ENCODE measurements around the gene MFSD2A.
"Not testable (repeated sequence)": the region's sequence is repeated elsewhere in the genome, so short reads cannot be mapped to it uniquely, and the experiment has no call there.

Gene MFSD2A

GRCh38 chr1:39969048-39969447, 14.1 kb downstream of the MFSD2A start:
- no peak for DNase-seq

GRCh38 chr1:39969531-39970270, 14.8 kb downstream of the MFSD2A start:
- no peak for DNase-seq

GRCh38 chr1:39970274-39970673, 15.3 kb downstream of the MFSD2A start:
- DNase-seq = no peak

- DNase-seq = no peak
Measured at GRCh38 chr1:39971138-39971537, 16.2 kb downstream of the MFSD2A start.

GRCh38 chr1:39973503-39974135, 18.7 kb downstream of the MFSD2A start:
- peak; percentile 67 for DNase-seq

GRCh38 chr1:39976732-39977131, 21.8 kb downstream of the MFSD2A start:
- DNase-seq = no peak

- DNase-seq = no peak
Measured at GRCh38 chr1:39977202-39977601, 22.3 kb downstream of the MFSD2A start.

GRCh38 chr1:39979654-39980053, 24.7 kb downstream of the MFSD2A start:
- no peak for DNase-seq

GRCh38 chr1:39980555-39981313, 25.8 kb downstream of the MFSD2A start:
- DNase-seq = no peak

- no peak for DNase-seq
Measured at GRCh38 chr1:39981385-39981784, 26.4 kb downstream of the MFSD2A start.

- peak; percentile 75 for DNase-seq
Measured at GRCh38 chr1:39981945-39982344, 27.0 kb downstream of the MFSD2A start.

GRCh38 chr1:39984480-39984879, 29.5 kb downstream of the MFSD2A start:
- DNase-seq = not testable (repeated sequence)

- no peak for DNase-seq
Measured at GRCh38 chr1:39984951-39985350, 30.0 kb downstream of the MFSD2A start.

- no peak for DNase-seq
Measured at GRCh38 chr1:39987869-39988268, 32.9 kb downstream of the MFSD2A start.

- DNase-seq = no peak
Measured at GRCh38 chr1:39988618-39989343, 33.8 kb downstream of the MFSD2A start.

GRCh38 chr1:39990428-39990827, 35.5 kb downstream of the MFSD2A start:
- DNase-seq = no peak

GRCh38 chr1:39992234-39992633, 37.3 kb downstream of the MFSD2A start:
- no peak for DNase-seq

- DNase-seq = no peak
Measured at GRCh38 chr1:39992888-39993287, 37.9 kb downstream of the MFSD2A start.

- no peak for DNase-seq
Measured at GRCh38 chr1:39995973-39996393, 41.0 kb downstream of the MFSD2A start.

GRCh38 chr1:39996396-39997004, 41.6 kb downstream of the MFSD2A start:
- peak; percentile 33 for DNase-seq

GRCh38 chr1:40001456-40001855, 46.5 kb downstream of the MFSD2A start:
- no peak for DNase-seq

Data from fibroblast of skin of scalp (primary cell).